ENCODE measurements around the gene GNAI3.

Gene GNAI3

GRCh38 chr1:109637446-109637845, 89.0 kb downstream of the GNAI3 start:
- DNase-seq (ENCODE audit: low read depth in 2 of 2): no peak

- no peak for DNase-seq (ENCODE audit: low read depth in 2 of 2)
Measured at GRCh38 chr1:109639063-109639840, 90.8 kb downstream of the GNAI3 start.

GRCh38 chr1:109639841-109640184, 91.4 kb downstream of the GNAI3 start:
- no peak for DNase-seq (ENCODE audit: low read depth in 2 of 2)

DNA sequence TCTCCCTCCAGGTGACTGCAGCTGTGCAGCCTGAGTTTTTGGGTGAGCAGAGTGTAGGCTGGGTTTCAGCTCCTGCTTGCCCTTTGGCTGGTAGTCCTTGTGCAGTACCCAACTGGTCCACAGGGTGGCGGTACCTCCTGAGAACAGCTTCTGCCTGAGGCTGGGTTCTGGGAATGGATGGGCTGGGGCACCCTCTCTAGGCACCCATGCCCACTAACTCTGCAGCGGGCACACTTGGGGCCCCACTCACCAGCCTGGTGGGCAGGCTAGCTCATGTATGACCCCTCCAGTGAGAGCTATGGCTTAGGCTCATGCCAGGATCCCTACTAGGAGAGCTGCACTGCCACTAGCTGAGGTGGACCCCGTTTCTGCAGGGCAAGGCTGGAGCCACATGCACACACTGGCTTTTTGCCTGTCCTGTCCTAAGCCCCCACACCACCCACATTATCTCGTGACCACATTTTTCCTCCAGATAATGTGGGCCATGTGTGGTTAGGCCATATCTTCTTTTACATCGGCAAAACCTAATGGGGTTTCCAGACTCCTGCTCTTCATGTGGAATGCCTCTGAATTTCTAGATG, 92.0 kb downstream of the GNAI3 start:
- peak; percentile 65 to 78 for DNase-seq (ENCODE audit: low read depth in 2 of 2)

GRCh38 chr1:109641078-109641740, 92.8 kb downstream of the GNAI3 start:
- DNase-seq (ENCODE audit: low read depth in 2 of 2): no peak

DNA sequence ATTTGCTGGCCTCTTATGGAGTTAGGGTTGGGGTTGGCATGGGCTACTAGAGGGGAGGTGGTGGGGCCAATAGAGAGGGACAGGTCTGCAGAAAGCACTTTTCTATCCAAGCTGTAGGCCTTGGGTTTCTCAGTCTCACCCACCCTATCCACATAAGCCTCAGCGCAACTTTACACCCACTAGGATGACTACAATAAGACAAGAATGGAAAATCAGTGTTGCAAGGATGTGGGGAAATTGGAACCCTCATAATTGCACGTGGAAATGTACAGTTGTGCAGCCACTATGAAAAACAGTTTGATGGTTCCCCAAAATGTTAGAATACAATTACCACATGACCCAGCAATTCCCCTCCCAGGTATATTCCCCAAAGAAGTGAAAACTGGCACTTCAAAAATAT, 93.4 kb downstream of the GNAI3 start:
- DNase-seq (ENCODE audit: low read depth in 2 of 2): no peak

DNA sequence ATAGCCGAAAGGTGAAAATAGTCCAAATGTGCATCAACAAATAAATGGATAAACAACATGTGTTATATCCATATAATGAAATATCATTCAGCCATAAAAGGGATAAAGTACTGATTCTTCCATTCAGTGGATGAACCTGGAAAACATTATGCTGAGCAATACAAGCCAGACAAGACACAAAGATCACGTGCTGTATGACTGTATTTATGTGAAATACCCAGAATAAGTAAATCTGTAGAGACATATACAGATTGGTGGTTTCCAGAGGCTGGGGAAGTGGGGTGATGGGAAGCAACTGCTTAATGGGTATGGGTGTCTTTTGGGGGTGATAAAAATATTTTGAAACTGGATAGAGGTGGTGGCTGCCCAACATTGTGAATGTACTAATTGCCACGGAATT, 94.2 kb downstream of the GNAI3 start:
- no peak for DNase-seq (ENCODE audit: low read depth in 2 of 2)

- DNase-seq (ENCODE audit: low read depth in 2 of 2): peak; percentile 65 to 69
Measured at GRCh38 chr1:109643385-109644230, 95.2 kb downstream of the GNAI3 start.

- no peak for DNase-seq (ENCODE audit: low read depth in 2 of 2)
Measured at GRCh38 chr1:109644670-109645069, 96.3 kb downstream of the GNAI3 start.

DNA sequence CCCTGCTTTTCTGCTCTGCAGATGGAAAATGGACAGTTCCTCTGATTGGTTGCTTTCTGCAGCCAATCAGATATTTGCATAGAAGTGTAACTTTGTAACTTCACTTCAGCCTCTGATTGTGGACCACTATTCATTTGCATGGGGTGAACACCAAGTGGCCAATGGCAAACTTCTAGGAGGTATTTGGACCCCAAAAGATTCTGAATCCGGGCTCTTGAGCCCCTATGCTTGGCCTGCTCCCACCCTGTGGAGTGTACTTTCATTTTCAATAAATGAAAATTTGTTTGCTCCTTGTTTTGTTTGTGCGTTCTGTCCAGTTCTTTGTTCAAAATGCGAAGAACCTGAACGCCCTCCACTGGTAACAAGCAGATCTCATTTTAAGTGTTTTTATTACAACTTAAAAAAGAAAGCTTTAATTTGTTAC, 101.1 kb downstream of the GNAI3 start:
- DNase-seq (ENCODE audit: low read depth in 2 of 2): no peak

DNA sequence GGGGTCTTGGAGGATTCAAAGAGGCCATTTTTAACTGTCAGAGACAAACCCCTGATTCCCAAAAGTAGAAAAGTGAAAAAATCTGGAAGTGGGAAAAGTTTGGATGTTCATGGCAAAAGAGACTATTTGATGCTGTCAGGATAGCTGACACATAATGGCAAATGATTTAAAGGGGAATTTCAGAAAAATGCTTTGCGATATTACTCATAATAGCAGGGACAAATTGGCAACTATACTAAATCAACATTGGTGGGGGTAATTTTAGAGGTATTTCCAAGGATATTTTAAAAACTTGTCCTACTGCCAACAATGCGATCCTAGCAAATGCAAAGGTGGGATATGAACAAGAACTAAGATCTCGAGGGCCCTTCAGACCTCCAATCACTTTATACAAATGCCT, 102.2 kb downstream of the GNAI3 start:
- DNase-seq (ENCODE audit: low read depth in 2 of 2): no peak

GRCh38 chr1:109652402-109652801, 104.0 kb downstream of the GNAI3 start:
- DNase-seq (ENCODE audit: low read depth in 2 of 2): no peak

GRCh38 chr1:109653306-109653705, 104.9 kb downstream of the GNAI3 start:
- no peak for DNase-seq (ENCODE audit: low read depth in 2 of 2)

GRCh38 chr1:109654519-109654918, 106.1 kb downstream of the GNAI3 start:
- no peak for DNase-seq (ENCODE audit: low read depth in 2 of 2)

DNA sequence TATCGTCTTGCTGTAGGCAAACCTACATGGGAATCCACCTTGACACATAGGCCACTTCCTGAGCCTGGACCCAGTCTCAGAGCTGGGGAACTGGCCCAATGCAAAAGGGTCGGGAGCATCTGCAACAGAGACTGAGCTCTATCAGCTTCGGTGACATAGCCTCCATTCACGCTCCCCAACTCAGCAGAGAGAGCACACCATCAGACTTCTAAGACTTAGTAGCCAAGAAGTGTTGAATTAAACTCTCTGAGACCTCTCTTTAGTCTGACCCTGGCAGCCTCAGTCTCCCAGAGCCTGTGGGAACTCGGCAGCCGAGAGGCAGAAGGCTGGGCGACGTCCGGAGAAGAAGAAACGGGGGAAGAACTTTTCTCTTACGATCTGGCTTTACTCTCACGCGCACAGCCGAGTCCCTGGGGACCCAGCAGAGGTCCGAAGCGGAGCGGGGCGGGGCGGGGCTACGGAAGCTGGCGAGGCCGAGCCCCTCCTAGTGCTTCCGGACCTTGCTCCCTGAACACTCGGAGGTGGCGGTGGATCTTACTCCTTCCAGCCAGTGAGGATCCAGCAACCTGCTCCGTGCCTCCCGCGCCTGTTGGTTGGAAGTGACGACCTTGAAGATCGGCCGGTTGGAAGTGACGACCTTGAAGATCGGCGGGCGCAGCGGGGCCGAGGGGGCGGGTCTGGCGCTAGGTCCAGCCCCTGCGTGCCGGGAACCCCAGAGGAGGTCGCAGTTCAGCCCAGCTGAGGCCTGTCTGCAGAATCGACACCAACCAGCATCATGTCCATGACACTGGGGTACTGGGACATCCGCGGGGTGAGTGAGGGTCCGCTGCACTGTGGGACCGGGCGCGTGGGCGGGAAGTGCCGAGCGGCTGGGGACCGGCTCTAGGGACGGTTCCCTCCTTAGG, 107.5 kb downstream of the GNAI3 start, which contains the start of gene GSTM4:
TSS of gene GSTM4 (plus strand) at position 485 of the 905 bp plus-strand sequence. CDS start at position 776, 291 bp downstream.
- peak; percentile 22 to 39 for DNase-seq (ENCODE audit: low read depth in 2 of 2)

- no peak for DNase-seq (ENCODE audit: low read depth in 2 of 2)
Measured at GRCh38 chr1:109657395-109657794, 109.0 kb downstream of the GNAI3 start.

GRCh38 chr1:109657970-109658369, 109.6 kb downstream of the GNAI3 start:
- no peak for DNase-seq (ENCODE audit: low read depth in 2 of 2)

- no peak for DNase-seq (ENCODE audit: low read depth in 2 of 2)
Measured at GRCh38 chr1:109658533-109659042, 110.2 kb downstream of the GNAI3 start.

DNA sequence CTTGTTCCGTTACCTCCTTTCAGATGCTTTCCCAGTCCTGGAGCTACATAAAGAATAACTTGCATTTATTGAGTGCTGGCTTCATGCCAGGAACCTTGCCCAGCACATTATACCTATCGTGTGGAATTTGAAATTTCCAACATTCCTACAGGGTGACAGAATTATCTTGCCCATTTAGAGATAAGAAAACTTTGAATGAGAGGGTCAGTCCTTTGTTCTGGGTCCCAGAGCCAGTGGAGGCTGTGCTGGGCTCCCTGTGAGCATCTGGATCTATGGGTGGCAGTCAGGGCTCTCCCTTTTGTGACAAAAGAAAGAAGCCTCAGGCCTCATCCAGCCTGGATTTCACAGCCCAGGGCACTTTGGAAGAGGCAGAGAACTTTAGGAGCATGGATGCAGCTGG, 110.7 kb downstream of the GNAI3 start:
- DNase-seq (ENCODE audit: low read depth in 2 of 2): no peak

GRCh38 chr1:109659997-109660690, 111.7 kb downstream of the GNAI3 start:
- DNase-seq (ENCODE audit: low read depth in 2 of 2): no peak
